Stimulated activated CD4-positive, alpha-beta T cell treated with anti-CD3 and anti-CD28 coated beads, Interleukin-1b, Interleukin-23, amount 100 ng/mL, for 24 hours (primary cell): Measurements from ENCODE around the gene CLEC4A.
"Not testable (repeated sequence)": the region's sequence is repeated elsewhere in the genome, so short reads cannot be mapped to it uniquely, and the experiment has no call there.

Experiments
- DNase-seq, 4 experiments: peaks; one replicate each; pipeline ENCODE4 v3.0.0-alpha.2; 2020; ENCODE audit warnings: low read depth in 4 of 4, low spot score in 1 of 4

Gene CLEC4A

DNA sequence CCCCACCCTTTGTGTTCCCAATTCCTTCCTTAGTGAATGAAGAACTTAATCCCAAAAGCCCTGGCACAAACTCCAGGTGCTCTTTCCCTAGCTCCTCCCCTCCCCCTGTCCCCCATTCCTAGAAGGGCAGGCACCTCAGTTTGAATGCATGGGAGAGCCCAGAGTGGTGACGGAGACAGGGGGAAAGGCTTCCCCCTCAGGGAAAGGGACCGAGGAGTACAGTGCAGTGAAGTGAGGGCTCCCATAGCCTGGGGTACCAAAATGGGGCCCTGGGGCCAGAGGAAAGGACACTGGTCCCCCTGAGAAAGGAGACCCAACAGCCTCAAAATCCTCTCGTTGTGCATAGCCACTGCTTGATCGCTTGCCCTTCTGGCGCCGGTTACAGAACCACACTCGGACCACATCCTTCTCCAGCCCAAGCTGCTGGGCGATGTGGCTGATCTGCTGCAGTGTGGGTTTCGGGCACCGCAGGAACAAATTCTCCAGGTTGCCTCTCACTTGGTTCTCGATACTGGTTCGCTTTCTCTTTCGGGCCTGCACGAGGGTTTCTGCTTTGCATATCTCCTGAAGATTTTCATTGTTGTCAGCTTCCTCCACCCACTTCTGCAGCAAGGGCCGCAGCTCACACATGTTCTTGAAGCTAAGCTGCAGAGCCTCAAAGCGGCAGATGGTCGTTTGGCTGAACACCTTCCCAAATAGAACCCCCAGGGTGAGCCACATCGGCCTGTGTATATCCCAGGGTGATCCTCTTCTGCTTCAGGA is 10.4 kb downstream of the CLEC4A start:
- not testable (repeated sequence) for DNase-seq

- not testable (repeated sequence) for DNase-seq
Measured at GRCh38 chr12:8134398-8134930, 11.0 kb downstream of the CLEC4A start.

GRCh38 chr12:8141647-8142046 is 18.2 kb downstream of the CLEC4A start:
- DNase-seq, result not testable (repeated sequence)

DNA sequence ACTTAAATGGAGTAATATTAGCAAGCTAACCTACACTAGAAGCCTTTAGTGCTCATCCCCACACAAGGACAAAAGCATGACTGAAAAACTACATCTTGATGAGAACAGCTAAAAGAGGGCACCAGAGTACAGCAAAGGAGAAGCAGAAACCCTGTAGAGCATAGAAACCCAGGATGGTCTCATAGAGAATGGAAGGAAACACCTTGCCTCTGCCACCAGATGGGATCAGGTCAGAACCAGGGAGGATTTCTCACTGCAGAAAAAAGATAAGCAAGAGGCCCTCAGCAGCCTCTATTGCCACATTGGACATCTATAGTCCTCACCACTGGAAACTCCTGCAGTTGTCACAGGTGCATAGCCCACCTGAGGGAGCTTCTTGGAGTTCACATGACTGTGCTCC is 19.8 kb downstream of the CLEC4A start:
- no peak for DNase-seq

DNA sequence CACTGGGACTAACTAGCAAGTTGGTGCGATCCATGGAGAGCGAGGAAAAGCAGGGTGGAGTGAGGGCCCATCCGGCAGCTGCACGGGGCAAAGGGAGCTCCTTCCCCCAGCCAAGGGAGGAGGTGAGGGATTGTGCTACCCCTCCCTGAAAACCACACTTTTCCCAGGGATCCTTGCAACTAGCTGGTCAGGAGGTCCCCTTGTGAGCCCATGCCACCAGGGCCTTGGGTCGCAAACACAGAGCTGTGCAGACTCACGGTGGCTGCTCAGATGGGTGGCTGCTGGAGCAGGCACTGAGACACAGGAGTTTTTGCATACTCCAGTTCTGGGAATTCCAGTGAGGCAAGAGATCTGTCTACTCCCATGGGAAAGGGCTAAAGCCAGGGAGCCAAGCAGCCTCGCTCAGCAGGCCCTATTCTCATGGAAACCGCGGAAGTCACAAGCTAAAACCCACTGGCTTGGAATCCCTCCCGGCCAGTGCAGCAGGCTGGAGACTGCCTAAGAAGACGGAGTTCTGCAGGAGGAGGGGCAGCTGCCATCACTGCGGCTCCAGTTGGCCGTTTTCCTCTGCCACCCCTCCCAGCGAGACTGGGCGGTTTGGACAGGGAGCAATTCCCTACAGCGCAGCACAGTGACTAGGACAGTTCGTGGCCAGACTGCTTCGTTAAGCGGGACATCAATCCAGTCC is 22.5 kb downstream of the CLEC4A start:
- no peak for DNase-seq

DNA sequence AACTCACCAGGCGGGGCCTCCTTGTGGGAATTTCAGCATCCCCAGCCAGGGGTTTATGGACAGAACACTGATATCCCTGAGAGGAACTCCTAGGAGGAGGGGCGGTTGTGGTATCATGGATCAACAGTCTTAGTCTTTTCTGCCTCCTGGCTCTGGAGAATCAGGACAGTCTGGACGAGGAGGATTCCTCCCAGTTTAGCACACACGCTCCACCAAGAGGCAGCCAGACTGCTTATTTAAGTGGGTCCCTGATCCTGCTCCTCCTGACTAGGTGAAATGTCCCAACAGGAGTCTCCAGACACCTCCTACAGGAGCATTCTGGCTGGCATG is 23.0 kb downstream of the CLEC4A start:
- no peak for DNase-seq

- no peak for DNase-seq
Measured at GRCh38 chr12:8154526-8154925, 31.1 kb downstream of the CLEC4A start.

DNA sequence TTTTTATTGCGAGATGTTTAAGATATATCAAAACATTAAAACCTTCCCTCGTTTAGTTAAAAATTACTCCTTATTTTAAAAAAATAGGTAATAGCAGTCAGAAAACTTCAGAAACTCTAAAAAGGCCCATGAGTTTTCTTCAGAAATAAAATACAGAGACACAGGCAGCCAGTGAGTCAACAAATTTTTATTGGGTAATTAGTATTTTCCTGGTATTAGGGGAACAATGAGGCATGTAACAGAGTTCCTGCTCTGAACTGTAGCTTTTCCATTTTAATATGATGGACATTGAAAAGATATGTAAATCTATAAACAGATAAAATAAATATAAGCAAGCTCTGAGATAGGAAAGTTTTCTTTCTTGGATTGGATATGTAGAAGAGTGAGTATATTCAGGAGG is 33.0 kb downstream of the CLEC4A start:
- no peak for DNase-seq

- no peak for DNase-seq
Measured at GRCh38 chr12:8156845-8157244, 33.4 kb downstream of the CLEC4A start, which contains the start of gene ZNF705A. Gene ZNF705A, plus strand, starts transcription at chr12:8157015. Its CDS starts 15,611 bp downstream, at chr12:8172626.

DNA sequence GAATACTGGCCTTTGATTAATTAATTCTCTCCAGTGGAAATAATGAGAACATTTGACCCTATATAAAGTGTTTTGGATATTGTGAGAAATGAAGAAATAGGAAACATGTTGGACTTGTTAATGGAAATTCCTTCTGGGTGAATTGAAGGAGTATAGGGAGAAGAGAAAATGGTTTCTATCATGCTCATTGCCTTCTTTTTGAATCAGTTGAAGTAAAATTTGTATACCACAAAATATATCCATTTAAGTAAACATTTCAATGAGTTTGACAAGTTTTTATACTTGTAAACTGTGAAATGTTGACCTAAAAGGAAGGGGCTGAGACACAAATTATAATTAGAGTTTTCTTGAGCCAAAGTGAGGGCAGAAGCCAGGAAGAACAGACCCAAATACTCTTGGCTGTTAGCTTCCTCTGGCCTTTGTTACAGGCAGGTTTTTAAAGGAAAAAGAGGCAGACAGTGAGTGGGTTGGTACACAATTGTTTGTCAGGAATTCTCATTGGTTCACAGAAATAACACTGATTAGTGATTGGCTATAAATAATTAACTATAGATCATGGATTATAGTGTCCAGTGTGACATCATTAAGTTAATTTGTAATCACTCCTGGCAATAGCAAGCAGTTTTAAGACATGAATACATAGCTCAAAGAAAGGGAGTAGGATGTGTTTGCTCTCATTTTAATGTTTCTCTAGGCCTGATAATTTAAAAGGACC is 34.2 kb downstream of the CLEC4A start:
- DNase-seq, result no peak

GRCh38 chr12:8172911-8173310 is 49.5 kb downstream of the CLEC4A start:
- DNase-seq, result not testable (repeated sequence)

DNA sequence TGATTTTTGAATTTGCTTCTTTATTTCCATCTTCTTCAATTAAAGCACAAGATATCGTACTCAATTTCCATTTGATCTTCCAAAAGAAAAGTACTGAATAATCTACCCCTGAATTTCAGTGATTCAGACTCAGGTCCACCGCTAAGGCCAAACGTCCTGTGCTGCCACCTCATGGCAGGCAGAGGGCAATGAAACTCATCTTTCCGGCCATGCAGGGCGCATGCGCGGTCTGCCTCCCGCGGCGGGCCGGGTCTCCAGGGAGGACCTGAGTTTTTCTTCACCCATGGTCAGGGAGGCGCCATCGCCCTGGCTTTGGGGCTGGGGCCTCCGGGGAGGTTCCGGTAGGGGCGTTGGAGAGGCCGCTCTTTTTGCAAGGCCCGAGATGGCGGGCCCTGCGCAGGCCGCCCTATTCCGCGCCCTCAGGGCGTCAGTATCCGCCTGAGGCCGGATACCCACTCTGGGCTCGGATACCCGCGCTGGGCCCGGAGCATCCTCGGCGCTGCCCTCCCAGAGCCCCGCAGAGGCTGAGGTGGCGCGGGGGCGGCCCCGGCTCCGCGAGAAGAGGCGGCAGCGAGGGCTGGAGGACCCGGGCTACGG is 56.7 kb downstream of the CLEC4A start:
- peak; percentile 25 to 53 (median 42) for DNase-seq

- DNase-seq, result not testable (repeated sequence)
Measured at GRCh38 chr12:8181271-8181670, 57.9 kb downstream of the CLEC4A start.

- not testable (repeated sequence) for DNase-seq
Measured at GRCh38 chr12:8182923-8183322, 59.5 kb downstream of the CLEC4A start.

DNA sequence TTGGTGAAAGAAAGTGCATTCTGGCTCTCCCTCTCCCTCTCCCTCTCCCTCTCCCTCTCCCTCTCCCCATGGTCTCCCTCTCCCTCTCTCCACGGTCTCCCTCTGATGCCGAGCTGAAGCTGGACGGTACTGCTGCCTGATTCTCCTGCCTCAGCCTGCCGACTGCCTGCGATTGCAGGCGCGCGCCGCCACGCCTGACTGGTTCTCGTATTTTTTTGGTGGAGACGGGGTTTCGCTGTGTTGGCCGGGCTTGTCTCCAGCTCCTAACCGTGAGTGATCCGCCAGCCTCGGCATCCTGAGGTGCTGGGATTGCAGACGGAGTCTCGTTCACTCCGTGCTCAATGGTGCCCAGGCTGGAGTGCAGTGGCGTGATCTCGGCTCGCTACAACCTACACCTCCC is 59.9 kb downstream of the CLEC4A start:
- DNase-seq, result not testable (repeated sequence)

GRCh38 chr12:8184206-8184605 is 60.8 kb downstream of the CLEC4A start:
- not testable (repeated sequence) for DNase-seq

GRCh38 chr12:8188088-8188487 is 64.7 kb downstream of the CLEC4A start:
- not testable (repeated sequence) for DNase-seq
